NT2/D1 (cell line): Measurements from ENCODE around the gene CAMTA1.

Experiments used
- SUZ12 ChIP-seq: IDR thresholded peaks from 2 replicates; pipeline ENCODE4 v1.6.1; 2011; ENCODE audit not compliant: insufficient read length, insufficient read depth; ENCODE audit errors: extremely low read depth
- YY1 ChIP-seq: IDR thresholded peaks from 2 replicates; pipeline ENCODE4 v1.6.1; 2011; ENCODE audit not compliant: insufficient read length, insufficient read depth
- ZNF274 ChIP-seq: IDR thresholded peaks from 2 replicates; pipeline ENCODE4 v1.6.1; 2011; ENCODE audit warnings: mild to moderate bottlenecking, low read depth, low read length

GRCh38 chr1:6953907-6954364 lies 168.7 kb downstream of the CAMTA1 start:
- TF ChIP-seq YY1 (no peak), ZNF274 (no peak), SUZ12 (no peak)
